T-helper 17 cell (primary cell): ENCODE results near the gene DUSP28. TPM values are rescaled to one million over a fixed set of nuclear protein-coding genes. Genes with fewer than 3 reads are reported as not detected.

Experiments
- ATAC-seq: fragments of 150-1000 bp; cut with Tn5 transposase; 2 replicates; pipeline ENCODE4 v1.10.0; 2021; ENCODE audit warnings: mild to moderate bottlenecking, moderate library complexity
- DNase-seq, 3 donors: peaks; one replicate each; pipeline versions ENCODE4 v3.0.0 to v3.0.0-alpha.2; 2020 to 2021
- H3K9me3 ChIP-seq: one replicate; pipeline ENCODE4 v1.7.0; 2013; ENCODE audit warnings: low read length, mild to moderate bottlenecking; ENCODE audit not compliant: control insufficient read depth, poor library complexity, severe bottlenecking
- H3K27ac Mint-ChIP-seq: one replicate; pipeline ENCODE4 v1.8.0; 2022; ENCODE audit warnings: mild to moderate bottlenecking, moderate library complexity, mixed read lengths
- H3K27me3 Mint-ChIP-seq: one replicate; pipeline ENCODE4 v1.8.0; 2022; ENCODE audit warnings: mixed read lengths
- H3K36me3 Mint-ChIP-seq: one replicate; pipeline ENCODE4 v1.8.0; 2022; ENCODE audit warnings: low read depth, mixed read lengths
- H3K4me1 Mint-ChIP-seq: one replicate; pipeline ENCODE4 v1.8.0; 2022; ENCODE audit warnings: mild to moderate bottlenecking, mixed read lengths
- H3K4me3 Mint-ChIP-seq: one replicate; pipeline ENCODE4 v1.8.0; 2022; ENCODE audit warnings: mild to moderate bottlenecking, moderate library complexity, mixed read lengths
- total RNA-seq, 4 donors: library from RNA in 2 of 4; stranded (reverse) in 2 of 4; gene quantifications; one replicate each; pipeline ENCODE4 v1.2.3 and lab custom pipeline; 2022 to 2026

Gene DUSP28
- total RNA-seq, 2 donors from 2014 or later: 12.5 to 12.8 TPM

GRCh38 chr2:240585101-240585500, 24.9 kb downstream of the DUSP28 start:
- H3K4me1 Mint-ChIP-seq: peaks cover 37% of the 10 kb centered on the region
- peak overlapping the region; percentile 96 for H3K27ac Mint-ChIP-seq
- peak overlapping the region; percentile 94 for H3K4me3 Mint-ChIP-seq
- H3K9me3 ChIP-seq: no peaks in the 10 kb centered on the region
- ATAC-seq (no peak), DNase-seq (no peak)
- peaks cover 4% of the 10 kb centered on the region for H3K36me3 Mint-ChIP-seq
- no peaks in the 10 kb centered on the region for H3K27me3 Mint-ChIP-seq

- Mint-ChIP-seq H3K27me3 (no peaks in the 10 kb centered on the region), H3K36me3 (peaks cover 2% of the 10 kb centered on the region), H3K4me3 (peak overlapping the region; percentile 94), H3K27ac (peak overlapping the region; percentile 96), H3K4me1 (peaks cover 31% of the 10 kb centered on the region)
- no peaks in the 10 kb centered on the region for H3K9me3 ChIP-seq
- no peak for ATAC-seq
- no peak for DNase-seq
Measured at GRCh38 chr2:240585681-240586197, 25.6 kb downstream of the DUSP28 start.

GRCh38 chr2:240586198-240586918, 26.2 kb downstream of the DUSP28 start, which contains the start of gene CAPN10:
TSS of gene CAPN10 (plus strand) at chr2:240586734. CDS start at chr2:240586912, 178 bp downstream.
- ATAC-seq: peak; percentile 88
- Mint-ChIP-seq H3K27ac (peak within 1 kb of the TSS; percentile 96), H3K4me1 (peaks cover 31% of the 10 kb centered on the region)

GRCh38 chr2:240586919-240587800, 27.0 kb downstream of the DUSP28 start:
- H3K27me3 Mint-ChIP-seq: no peaks in the 10 kb centered on the region
- H3K36me3 Mint-ChIP-seq: peaks cover 6% of the 10 kb centered on the region
- peak overlapping the region; percentile 95 for H3K4me3 Mint-ChIP-seq
- DNase-seq (peak; percentile 47 to 63 (median 52)), ATAC-seq (peak; percentile 51)
- peaks cover 31% of the 10 kb centered on the region for H3K4me1 Mint-ChIP-seq
- H3K27ac Mint-ChIP-seq: peak overlapping the region; percentile 96
- no peaks in the 10 kb centered on the region for H3K9me3 ChIP-seq

More at GRCh38 chr2:240586198-240586918, 26.2 kb downstream of the DUSP28 start, which contains the start of gene CAPN10:
- peak within 1 kb of the TSS; percentile 95 for H3K4me3 Mint-ChIP-seq
- peaks cover 4% of the 10 kb centered on the region for H3K36me3 Mint-ChIP-seq
- peak; percentile 92 to 96 (median 93) for DNase-seq
- no peaks in the 10 kb centered on the region for H3K27me3 Mint-ChIP-seq
- H3K9me3 ChIP-seq: no peaks in the 10 kb centered on the region

- Mint-ChIP-seq H3K27me3 (no peaks in the 10 kb centered on the region), H3K4me3 (peak overlapping the region; percentile 95), H3K27ac (peak overlapping the region; percentile 96), H3K4me1 (peaks cover 31% of the 10 kb centered on the region), H3K36me3 (peaks cover 6% of the 10 kb centered on the region)
- no peak for ATAC-seq
- no peaks in the 10 kb centered on the region for H3K9me3 ChIP-seq
- no peak for DNase-seq
Measured at GRCh38 chr2:240588006-240588655, 28.0 kb downstream of the DUSP28 start.

GRCh38 chr2:240588669-240589068, 28.5 kb downstream of the DUSP28 start:
- Mint-ChIP-seq H3K27ac (peak overlapping the region; percentile 96), H3K4me3 (peak overlapping the region; percentile 95), H3K36me3 (peaks cover 6% of the 10 kb centered on the region), H3K4me1 (peaks cover 33% of the 10 kb centered on the region), H3K27me3 (no peaks in the 10 kb centered on the region)
- ATAC-seq (no peak), DNase-seq (no peak)
- no peaks in the 10 kb centered on the region for H3K9me3 ChIP-seq

GRCh38 chr2:240589375-240589774, 29.2 kb downstream of the DUSP28 start:
- no peaks in the 10 kb centered on the region for H3K9me3 ChIP-seq
- Mint-ChIP-seq H3K4me1 (peaks cover 33% of the 10 kb centered on the region), H3K36me3 (peaks cover 6% of the 10 kb centered on the region), H3K27me3 (no peaks in the 10 kb centered on the region), H3K4me3 (no peak overlapping the region), H3K27ac (no peak overlapping the region)
- DNase-seq: no peak
- ATAC-seq: no peak

- no peak for ATAC-seq
- H3K36me3 Mint-ChIP-seq: peaks cover 6% of the 10 kb centered on the region
- DNase-seq: no peak
- no peak overlapping the region for H3K27ac Mint-ChIP-seq
- no peak overlapping the region for H3K4me3 Mint-ChIP-seq
- peaks cover 31% of the 10 kb centered on the region for H3K4me1 Mint-ChIP-seq
- no peaks in the 10 kb centered on the region for H3K27me3 Mint-ChIP-seq
- no peaks in the 10 kb centered on the region for H3K9me3 ChIP-seq
Measured at GRCh38 chr2:240589850-240590525, 29.8 kb downstream of the DUSP28 start.

GRCh38 chr2:240590681-240591111, 30.5 kb downstream of the DUSP28 start:
- DNase-seq (peak in 1 of 3 donors; percentile 8), ATAC-seq (no peak)
- Mint-ChIP-seq H3K36me3 (peaks cover 6% of the 10 kb centered on the region), H3K4me3 (no peak overlapping the region), H3K27me3 (no peaks in the 10 kb centered on the region), H3K27ac (peak overlapping the region; percentile 27), H3K4me1 (peaks cover 30% of the 10 kb centered on the region)
- no peaks in the 10 kb centered on the region for H3K9me3 ChIP-seq

GRCh38 chr2:240591226-240591625, 31.1 kb downstream of the DUSP28 start:
- Mint-ChIP-seq H3K4me3 (no peak overlapping the region), H3K27ac (peak overlapping the region; percentile 27), H3K4me1 (peaks cover 25% of the 10 kb centered on the region), H3K27me3 (no peaks in the 10 kb centered on the region), H3K36me3 (peaks cover 6% of the 10 kb centered on the region)
- no peak for DNase-seq
- H3K9me3 ChIP-seq: no peaks in the 10 kb centered on the region
- no peak for ATAC-seq

GRCh38 chr2:240591784-240592183, 31.6 kb downstream of the DUSP28 start:
- Mint-ChIP-seq H3K27ac (no peak overlapping the region), H3K36me3 (peaks cover 6% of the 10 kb centered on the region), H3K27me3 (no peaks in the 10 kb centered on the region)

GRCh38 chr2:240593026-240593702, 33.0 kb downstream of the DUSP28 start:
- Mint-ChIP-seq H3K4me3 (no peak overlapping the region), H3K27ac (no peak overlapping the region), H3K27me3 (no peaks in the 10 kb centered on the region), H3K4me1 (peaks cover 15% of the 10 kb centered on the region), H3K36me3 (peaks cover 6% of the 10 kb centered on the region)
- ATAC-seq (no peak), DNase-seq (no peak)
- no peaks in the 10 kb centered on the region for H3K9me3 ChIP-seq

More at GRCh38 chr2:240591784-240592183, 31.6 kb downstream of the DUSP28 start:
- H3K9me3 ChIP-seq: no peaks in the 10 kb centered on the region
- DNase-seq (no peak), ATAC-seq (no peak)
- peaks cover 25% of the 10 kb centered on the region for H3K4me1 Mint-ChIP-seq
- no peak overlapping the region for H3K4me3 Mint-ChIP-seq
